HepG2 (cell line): ENCODE measurements around the gene CYP2U1. TPM values are rescaled to one million over a fixed set of nuclear protein-coding genes. Genes with fewer than 3 reads are reported as not detected.

Experiments used
- ATAC-seq: fragments of 200-7000 bp; cut with Tn5 transposase; 3 replicates; pipeline ENCODE4 v1.9.1; 2020; ENCODE audit warnings: mild to moderate bottlenecking, moderate library complexity
- BruUV-seq: library from RNA; stranded (reverse); fragments of 400-500 nt; replicated peaks from 2 replicates; lab custom pipeline; 2021; lab: Mats Ljungman, UMichigan
- CTCF ChIA-PET: fragments of 300-600 bp; formaldehyde crosslinking; extraction: SDS; loops from one replicate; lab custom pipeline; 2021; ENCODE audit warnings: low total read pairs, inconsistent platforms, low intra/inter-chr PET ratio; lab: Yijun Ruan, JAX
- POLR2A ChIA-PET: fragments of 350-600 bp; sonication (Branson Sonifier 250); formaldehyde crosslinking; loops from one replicate; lab custom pipeline; 2020; ENCODE audit warnings: antibody characterized with exemption, inconsistent platforms; lab: Yijun Ruan, JAX
- DNase-seq: peaks from one replicate; pipeline ENCODE4 v3.0.0-alpha.2; 2015; ENCODE audit warnings: low spot score
- FAIRE-seq: peaks from 3 replicates; lab custom pipeline; 2011; peaks lifted over from hg19 to GRCh38; lab: Jason Lieb, UNC
- H2AFZ ChIP-seq: one replicate; pipeline ENCODE4 v1.6.1; 2011; ENCODE audit warnings: low read length, inconsistent platforms
- H3K27ac ChIP-seq: fragments of 300-600 bp; 3 replicates; pipeline ENCODE4 v1.8.0; 2011; ENCODE audit warnings: mixed run types, mild to moderate bottlenecking, mixed read lengths, low read length, inconsistent platforms; ENCODE audit not compliant: insufficient read depth; ENCODE audit errors: extremely low read length
- H3K27me3 ChIP-seq, 2 experiments: fragments of 200-600 bp in 1 of 2; 2 replicates in 1 of 2; 3 replicates in 1 of 2; pipeline versions ENCODE4 v1.6.0 to v1.8.0; 2011; ENCODE audit warnings: low read length in 2 of 2, mild to moderate bottlenecking in 2 of 2, moderate library complexity in 2 of 2, inconsistent platforms in 1 of 2; ENCODE audit not compliant: insufficient read depth in 2 of 2, control insufficient read depth in 1 of 2
- H3K36me3 ChIP-seq, 2 experiments: fragments of 200-600 bp in 1 of 2; replicated peaks in 1 of 2; 2 replicates in 1 of 2; 3 replicates in 1 of 2; pipeline versions ENCODE4 v1.5.1 to v1.8.0; 2011; ENCODE audit warnings: low read length in 2 of 2, inconsistent platforms in 1 of 2; ENCODE audit not compliant: insufficient read depth in 2 of 2, control insufficient read depth in 1 of 2
- H3K4me1 ChIP-seq: 2 replicates; pipeline ENCODE4 v1.5.1; 2012; ENCODE audit warnings: low read length, inconsistent platforms; ENCODE audit not compliant: insufficient read depth
- H3K4me2 ChIP-seq: 2 replicates; pipeline ENCODE4 v1.6.0; 2011; ENCODE audit warnings: low read depth, low read length, inconsistent platforms
- H3K4me3 ChIP-seq, 3 experiments: fragments of 200-600 bp in 1 of 3; sonication (generic), shearing (Covaris generic) in 1 of 3; replicated peaks in 1 of 3; 2 replicates each; pipeline ENCODE4 v1.5.1; 2011 to 2016; ENCODE audit warnings: low read length in 3 of 3, inconsistent platforms in 2 of 3, low read depth in 2 of 3, mild to moderate bottlenecking in 2 of 3, control low read depth in 1 of 3, mixed read lengths in 1 of 3; ENCODE audit not compliant: insufficient read depth in 1 of 3
- H3K79me2 ChIP-seq: one replicate; pipeline ENCODE4 v1.6.1; 2011; ENCODE audit warnings: low read length, inconsistent platforms; ENCODE audit not compliant: insufficient read depth
- H3K9ac ChIP-seq: 2 replicates; pipeline ENCODE4 v1.6.0; 2011; ENCODE audit warnings: mild to moderate bottlenecking, low read depth, low read length, inconsistent platforms; ENCODE audit not compliant: insufficient read depth
- H3K9me3 ChIP-seq: 2 replicates; pipeline ENCODE4 v1.5.1; 2012; ENCODE audit warnings: mild to moderate bottlenecking, low read length
- H4K20me1 ChIP-seq: 2 replicates; pipeline ENCODE4 v1.6.0; 2011; ENCODE audit warnings: inconsistent platforms, mild to moderate bottlenecking, low read length, moderate library complexity; ENCODE audit not compliant: insufficient read depth
- MIER3 ChIP-seq: IDR thresholded peaks from 2 replicates; pipeline ENCODE4 v1.6.1; 2016; ENCODE audit warnings: missing compliant biosample characterization, borderline replicate concordance
- PITX1 ChIP-seq: sonication (generic); formaldehyde crosslinking; IDR thresholded peaks from 2 replicates; pipeline ENCODE4 v1.5.1; 2020; ENCODE audit warnings: mild to moderate bottlenecking, missing genetic modification reagents
- SNAI1 ChIP-seq: sonication (generic); formaldehyde crosslinking; IDR thresholded peaks from 2 replicates; pipeline ENCODE4 v1.5.0; 2020; ENCODE audit warnings: mild to moderate bottlenecking, missing genetic modification reagents, borderline replicate concordance
- TP53 ChIP-seq: sonication (generic); formaldehyde crosslinking; conservative IDR thresholded peaks from 2 replicates; pipeline ENCODE4 v1.4.0; 2020; ENCODE audit warnings: missing genetic modification reagents
- ZBTB38 ChIP-seq: sonication (generic); formaldehyde crosslinking; IDR thresholded peaks from 2 replicates; pipeline ENCODE4 v1.5.1; 2020; ENCODE audit warnings: mild to moderate bottlenecking, missing genetic modification reagents
- ZFP1 ChIP-seq: IDR thresholded peaks from 2 replicates; pipeline ENCODE4 v1.6.1; 2016
- ZNF446 ChIP-seq: sonication (generic); formaldehyde crosslinking; IDR thresholded peaks from 2 replicates; pipeline ENCODE4 v1.5.0; 2020; ENCODE audit warnings: mild to moderate bottlenecking, missing genetic modification reagents
- ZNF598 ChIP-seq: sonication (generic); formaldehyde crosslinking; IDR thresholded peaks from 2 replicates; pipeline ENCODE4 v1.5.1; 2020; ENCODE audit warnings: mild to moderate bottlenecking, missing genetic modification reagents, borderline replicate concordance
- WGBS: methylation state at CpG from one replicate; pipeline ENCODE4 v1.1.6; 2017; ENCODE audit warnings: low lambda C conversion rate; 5-methylcytosine and 5-hydroxymethylcytosine counted together
- in situ Hi-C: cut with HindIII; loops from 2 replicates; pipeline ENCODE4 v1.10.0; 2017; ENCODE audit warnings: low pct_unique_long_range_greater_than_20kb; ENCODE audit not compliant: extremely low pct_ligation_motif_present
- intact Hi-C: fragments of 100-400 bp; cut with micrococcal nuclease; formaldehyde crosslinking; loops from one replicate; pipeline ENCODE4 v1.10.0; 2022; ENCODE audit not compliant: unreplicated experiment
- polyA plus RNA-seq, 8 experiments: library from polyadenylated mRNA; depleted of rRNA in 3 of 8; stranded (reverse) in 7 of 8; unstranded in 1 of 8; fragments of >200 nt; fragmentation: Illumina TruSeq in 4 of 8; extraction: Trizol in 4 of 8; gene quantifications; 2 replicates each; pipeline versions ENCODE4 v1.2.1 to v1.2.3, GENCODE V29; 2011 to 2016; ENCODE audit warnings: low read depth in 4 of 8, missing spikeins in 1 of 8, mixed read lengths in 1 of 8; ENCODE audit not compliant: insufficient read depth in 1 of 8
- total RNA-seq, 5 experiments: library from RNA; depleted of rRNA; stranded (reverse); fragments of >200 nt; fragmentation: Illumina TruSeq; extraction: Trizol; gene quantifications; 2 replicates each; pipeline ENCODE4 v1.2.3, GENCODE V29; 2016; ENCODE audit warnings: low read depth in 1 of 5
- TF ChIP-seq, protein P1 (sequence below): sonication (generic); formaldehyde crosslinking; IDR thresholded peaks from 2 replicates; pipeline ENCODE4 v1.4.0; 2020; ENCODE audit warnings: missing genetic modification reagents
- TF ChIP-seq, protein P2 (sequence below): sonication (generic); formaldehyde crosslinking; IDR thresholded peaks from 2 replicates; pipeline ENCODE4 v1.5.0; 2020; ENCODE audit warnings: mild to moderate bottlenecking, missing genetic modification reagents, borderline replicate concordance
- TF ChIP-seq, protein P3 (sequence below): sonication (generic); formaldehyde crosslinking; IDR thresholded peaks from 2 replicates; pipeline ENCODE4 v1.5.0; 2020; ENCODE audit warnings: mild to moderate bottlenecking, missing genetic modification reagents, moderate library complexity

CYP2U1 gene
- total and polyA plus RNA-seq, 2 of the 13 experiments (the other 11 are each of a cell fraction or from before 2014, with no cell fraction given), result 1.4 to 3.4 TPM

DNA sequence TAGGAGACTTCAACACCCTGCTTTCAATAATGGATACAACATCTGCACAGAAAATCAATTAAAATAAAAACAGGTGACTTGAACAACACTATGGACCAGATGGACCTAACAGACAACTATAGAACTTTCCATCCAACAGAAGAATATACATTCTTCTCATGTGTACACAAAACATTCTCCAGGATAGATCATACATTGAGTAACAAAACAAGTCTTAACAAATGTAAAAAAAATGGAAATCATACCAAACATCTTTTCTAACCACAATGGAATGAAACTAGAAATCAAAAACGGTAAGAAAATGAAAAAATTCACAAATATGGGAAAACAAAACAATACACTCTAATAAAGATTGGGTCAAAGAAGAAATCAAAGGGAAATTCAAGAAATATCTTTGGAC, 24.7 kb downstream of the CYP2U1 start:
- in situ Hi-C loops, result no loop called here
- POLR2A ChIA-PET, result no interaction called here
- Histone ChIP-seq H3K4me1 (no peaks in the 10 kb centered on the region), H3K79me2 (no peaks in the 10 kb centered on the region), H3K9me3 (peaks cover 7% of the 10 kb centered on the region; the same call in 1 of the 2 replicates), H3K4me2 (no peak overlapping the region), H3K4me3 (no peak overlapping the region), H3K27me3 (no peaks in the 10 kb centered on the region), H2AFZ (no peak overlapping the region), H3K36me3 (no peaks in the 10 kb centered on the region), H4K20me1 (no peaks in the 10 kb centered on the region), H3K9ac (no peak overlapping the region), H3K27ac (no peak overlapping the region)
- no TSS peak for BruUV-seq
- FAIRE-seq (no peak), DNase-seq (no peak), ATAC-seq (no peak)
- CTCF ChIA-PET, result no interaction called here
- WGBS, result 11% methylated on average over 1 of the region's 1 CpG
- intact Hi-C loops, result no loop called here
- no peak for TF ChIP-seq SNAI1
- TF ChIP-seq ZNF446 (CRISPR knock-in tag), result no peak
- TF ChIP-seq ZNF598 (CRISPR knock-in tag), result no peak
- TF ChIP-seq MIER3, result no peak
- no peak for TF ChIP-seq ZFP1 (CRISPR knock-in tag)
- TF ChIP-seq, protein P1, sequence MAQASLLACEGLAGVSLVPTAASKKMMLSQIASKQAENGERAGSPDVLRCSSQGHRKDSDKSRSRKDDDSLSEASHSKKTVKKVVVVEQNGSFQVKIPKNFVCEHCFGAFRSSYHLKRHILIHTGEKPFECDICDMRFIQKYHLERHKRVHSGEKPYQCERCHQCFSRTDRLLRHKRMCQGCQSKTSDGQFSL (CRISPR knock-in tag), result no peak
- TF ChIP-seq, protein P2, sequence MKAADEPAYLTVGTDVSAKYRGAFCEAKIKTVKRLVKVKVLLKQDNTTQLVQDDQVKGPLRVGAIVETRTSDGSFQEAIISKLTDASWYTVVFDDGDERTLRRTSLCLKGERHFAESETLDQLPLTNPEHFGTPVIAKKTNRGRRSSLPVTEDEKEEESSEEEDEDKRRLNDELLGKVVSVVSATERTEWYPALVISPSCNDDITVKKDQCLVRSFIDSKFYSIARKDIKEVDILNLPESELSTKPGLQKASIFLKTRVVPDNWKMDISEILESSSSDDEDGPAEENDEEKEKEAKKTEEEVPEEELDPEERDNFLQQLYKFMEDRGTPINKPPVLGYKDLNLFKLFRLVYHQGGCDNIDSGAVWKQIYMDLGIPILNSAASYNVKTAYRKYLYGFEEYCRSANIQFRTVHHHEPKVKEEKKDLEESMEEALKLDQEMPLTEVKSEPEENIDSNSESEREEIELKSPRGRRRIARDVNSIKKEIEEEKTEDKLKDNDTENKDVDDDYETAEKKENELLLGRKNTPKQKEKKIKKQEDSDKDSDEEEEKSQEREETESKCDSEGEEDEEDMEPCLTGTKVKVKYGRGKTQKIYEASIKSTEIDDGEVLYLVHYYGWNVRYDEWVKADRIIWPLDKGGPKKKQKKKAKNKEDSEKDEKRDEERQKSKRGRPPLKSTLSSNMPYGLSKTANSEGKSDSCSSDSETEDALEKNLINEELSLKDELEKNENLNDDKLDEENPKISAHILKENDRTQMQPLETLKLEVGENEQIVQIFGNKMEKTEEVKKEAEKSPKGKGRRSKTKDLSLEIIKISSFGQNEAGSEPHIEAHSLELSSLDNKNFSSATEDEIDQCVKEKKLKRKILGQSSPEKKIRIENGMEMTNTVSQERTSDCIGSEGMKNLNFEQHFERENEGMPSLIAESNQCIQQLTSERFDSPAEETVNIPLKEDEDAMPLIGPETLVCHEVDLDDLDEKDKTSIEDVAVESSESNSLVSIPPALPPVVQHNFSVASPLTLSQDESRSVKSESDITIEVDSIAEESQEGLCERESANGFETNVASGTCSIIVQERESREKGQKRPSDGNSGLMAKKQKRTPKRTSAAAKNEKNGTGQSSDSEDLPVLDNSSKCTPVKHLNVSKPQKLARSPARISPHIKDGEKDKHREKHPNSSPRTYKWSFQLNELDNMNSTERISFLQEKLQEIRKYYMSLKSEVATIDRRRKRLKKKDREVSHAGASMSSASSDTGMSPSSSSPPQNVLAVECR, result no peak
- no peak for TF ChIP-seq TP53 (CRISPR knock-in tag)
- TF ChIP-seq ZBTB38 (CRISPR knock-in tag), result no peak
- TF ChIP-seq, protein P3, sequence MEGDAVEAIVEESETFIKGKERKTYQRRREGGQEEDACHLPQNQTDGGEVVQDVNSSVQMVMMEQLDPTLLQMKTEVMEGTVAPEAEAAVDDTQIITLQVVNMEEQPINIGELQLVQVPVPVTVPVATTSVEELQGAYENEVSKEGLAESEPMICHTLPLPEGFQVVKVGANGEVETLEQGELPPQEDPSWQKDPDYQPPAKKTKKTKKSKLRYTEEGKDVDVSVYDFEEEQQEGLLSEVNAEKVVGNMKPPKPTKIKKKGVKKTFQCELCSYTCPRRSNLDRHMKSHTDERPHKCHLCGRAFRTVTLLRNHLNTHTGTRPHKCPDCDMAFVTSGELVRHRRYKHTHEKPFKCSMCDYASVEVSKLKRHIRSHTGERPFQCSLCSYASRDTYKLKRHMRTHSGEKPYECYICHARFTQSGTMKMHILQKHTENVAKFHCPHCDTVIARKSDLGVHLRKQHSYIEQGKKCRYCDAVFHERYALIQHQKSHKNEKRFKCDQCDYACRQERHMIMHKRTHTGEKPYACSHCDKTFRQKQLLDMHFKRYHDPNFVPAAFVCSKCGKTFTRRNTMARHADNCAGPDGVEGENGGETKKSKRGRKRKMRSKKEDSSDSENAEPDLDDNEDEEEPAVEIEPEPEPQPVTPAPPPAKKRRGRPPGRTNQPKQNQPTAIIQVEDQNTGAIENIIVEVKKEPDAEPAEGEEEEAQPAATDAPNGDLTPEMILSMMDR (CRISPR knock-in tag), result no peak
- no peak for TF ChIP-seq PITX1
